Fibroblast of lung (primary cell): Measurements from ENCODE around the gene HEG1.

Experiments
- EZH2 ChIP-seq: IDR thresholded peaks from 2 replicates; pipeline ENCODE4 v1.5.1; 2012; ENCODE audit warnings: low read length, control low read depth, mild to moderate bottlenecking; ENCODE audit errors: missing control alignments
- TF ChIP-seq, protein P1 (sequence below), 2 donors: IDR thresholded peaks in 1 of 2; conservative IDR thresholded peaks in 1 of 2; 1 replicate in 1 of 2; 2 replicates in 1 of 2; pipeline ENCODE4 v1.5.1; 2011 to 2012; ENCODE audit warnings: low read length in 2 of 2, control low read depth in 1 of 2, inconsistent platforms in 1 of 2, low read depth in 1 of 2, mild to moderate bottlenecking in 1 of 2

- TF ChIP-seq, protein P1, sequence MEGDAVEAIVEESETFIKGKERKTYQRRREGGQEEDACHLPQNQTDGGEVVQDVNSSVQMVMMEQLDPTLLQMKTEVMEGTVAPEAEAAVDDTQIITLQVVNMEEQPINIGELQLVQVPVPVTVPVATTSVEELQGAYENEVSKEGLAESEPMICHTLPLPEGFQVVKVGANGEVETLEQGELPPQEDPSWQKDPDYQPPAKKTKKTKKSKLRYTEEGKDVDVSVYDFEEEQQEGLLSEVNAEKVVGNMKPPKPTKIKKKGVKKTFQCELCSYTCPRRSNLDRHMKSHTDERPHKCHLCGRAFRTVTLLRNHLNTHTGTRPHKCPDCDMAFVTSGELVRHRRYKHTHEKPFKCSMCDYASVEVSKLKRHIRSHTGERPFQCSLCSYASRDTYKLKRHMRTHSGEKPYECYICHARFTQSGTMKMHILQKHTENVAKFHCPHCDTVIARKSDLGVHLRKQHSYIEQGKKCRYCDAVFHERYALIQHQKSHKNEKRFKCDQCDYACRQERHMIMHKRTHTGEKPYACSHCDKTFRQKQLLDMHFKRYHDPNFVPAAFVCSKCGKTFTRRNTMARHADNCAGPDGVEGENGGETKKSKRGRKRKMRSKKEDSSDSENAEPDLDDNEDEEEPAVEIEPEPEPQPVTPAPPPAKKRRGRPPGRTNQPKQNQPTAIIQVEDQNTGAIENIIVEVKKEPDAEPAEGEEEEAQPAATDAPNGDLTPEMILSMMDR (conservative IDR thresholded peaks at IDR 0.05 in 1 of 2, IDR thresholded peaks at IDR 0.05 in 1 of 2; ENCODE audit: low read depth in 1 of 2, low read length in 2 of 2), result no peak
- no peak for TF ChIP-seq EZH2
These were observed 57.6 kb downstream of the HEG1 start for GRCh38 chr3:124998247-124998630.
